Heart left ventricle (tissue), 13 donors: ENCODE measurements around the gene NOB1.
A peak's percentile ranks its signal among the peaks of the same experiment; 100 is the strongest.

Experiments
- POLR2A ChIP-seq, 2 donors: fragments of 450-650 bp; IDR thresholded peaks; one replicate each; pipeline ENCODE4 v1.6.1; 2017; ENCODE audit warnings: antibody characterized with exemption in 2 of 2, mild to moderate bottlenecking in 2 of 2, moderate library complexity in 2 of 2
- TF ChIP-seq, protein P1 (sequence below), 12 donors: fragments of 200-600 bp; sonication (generic) in 4 of 12; IDR thresholded peaks; one replicate each; pipeline versions ENCODE4 v1.5.0 to v1.8.0; 2018 to 2022; ENCODE audit warnings: antibody characterized with exemption in 12 of 12, mild to moderate bottlenecking in 5 of 12
- donor health status: ischemic (EF 13 %, LVEDD 7.1; RV severe dilation, severe dysfunction).
- donor health status: DM: no; HTN: yes; CAD: no.
- donor health status: DM: no; HTN: no; CAD: no.
- donor health status: ischemic (EF 25% LVEDD 6.9; RV normal size, moderate dysfunction).
- donor health status: ischemic (EF 25% LVEDD 5.7; RV mildly dilated, moderate dysfunction).
- donor health status: ischemic (EF 35%, LVEDD 5.7; RV mildly dilated, moderate dysfunction).
- donor health status: nonischemic (EF 11% LVEDD 7.7; RV severe dilation, severe dysfunction).
- donor health status: DM: yes; HTN: yes; CAD: no.
- donor health status: PGD.
- donor health status: ischemic (EF 29% LVEDD 5.4; RV normal size, mild dysfunction).
- donor health status: nonischemic (EF 23%, LVEDD 6.1; RV moderate dilation, normal function).

DNA sequence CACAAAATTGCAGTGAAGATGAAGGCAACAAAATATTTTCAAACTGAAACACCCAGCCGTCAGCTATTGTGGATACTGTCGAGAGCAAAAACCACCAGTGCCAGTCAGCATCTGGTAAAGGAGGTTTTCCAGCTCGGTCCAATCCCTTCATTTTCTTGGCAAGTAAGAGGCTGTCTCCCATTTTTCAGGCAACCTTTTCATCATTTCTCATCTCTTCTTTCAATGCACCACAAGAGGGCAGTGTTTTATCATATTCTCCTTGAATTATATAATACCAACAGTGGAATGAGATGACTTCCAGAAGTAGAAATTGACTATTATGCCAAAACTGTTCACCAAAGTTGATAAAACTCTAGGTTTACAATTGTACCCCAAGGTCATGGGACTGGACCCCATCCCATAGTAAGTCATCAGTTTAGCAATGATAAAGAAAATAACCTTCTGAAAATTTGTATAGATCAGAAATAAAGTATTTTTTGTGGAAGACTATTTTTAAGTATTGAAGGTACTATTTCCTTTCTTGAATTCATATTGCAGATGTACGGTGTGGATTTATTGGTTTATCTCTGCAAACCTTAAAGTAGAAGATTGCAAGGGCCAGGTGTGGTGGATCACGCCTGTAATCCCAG is 45.2 kb downstream of the NOB1 start:
- TF ChIP-seq, protein P1, sequence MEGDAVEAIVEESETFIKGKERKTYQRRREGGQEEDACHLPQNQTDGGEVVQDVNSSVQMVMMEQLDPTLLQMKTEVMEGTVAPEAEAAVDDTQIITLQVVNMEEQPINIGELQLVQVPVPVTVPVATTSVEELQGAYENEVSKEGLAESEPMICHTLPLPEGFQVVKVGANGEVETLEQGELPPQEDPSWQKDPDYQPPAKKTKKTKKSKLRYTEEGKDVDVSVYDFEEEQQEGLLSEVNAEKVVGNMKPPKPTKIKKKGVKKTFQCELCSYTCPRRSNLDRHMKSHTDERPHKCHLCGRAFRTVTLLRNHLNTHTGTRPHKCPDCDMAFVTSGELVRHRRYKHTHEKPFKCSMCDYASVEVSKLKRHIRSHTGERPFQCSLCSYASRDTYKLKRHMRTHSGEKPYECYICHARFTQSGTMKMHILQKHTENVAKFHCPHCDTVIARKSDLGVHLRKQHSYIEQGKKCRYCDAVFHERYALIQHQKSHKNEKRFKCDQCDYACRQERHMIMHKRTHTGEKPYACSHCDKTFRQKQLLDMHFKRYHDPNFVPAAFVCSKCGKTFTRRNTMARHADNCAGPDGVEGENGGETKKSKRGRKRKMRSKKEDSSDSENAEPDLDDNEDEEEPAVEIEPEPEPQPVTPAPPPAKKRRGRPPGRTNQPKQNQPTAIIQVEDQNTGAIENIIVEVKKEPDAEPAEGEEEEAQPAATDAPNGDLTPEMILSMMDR (IDR thresholded peaks at IDR 0.05) = peak; percentile 53 to 83 (median 70)
- TF ChIP-seq POLR2A (IDR thresholded peaks at IDR 0.05) = no peak
